HL-60 (cell line): Measurements from ENCODE around the gene LEP.

Experiments
- POLR2AphosphoS5 ChIP-seq: IDR thresholded peaks from 2 replicates; pipeline ENCODE4 v1.6.1; 2012; ENCODE audit warnings: low read depth
- TF ChIP-seq, protein P1 (sequence below): IDR thresholded peaks from one replicate; pipeline ENCODE4 v1.5.1; 2011; ENCODE audit warnings: low read length, control low read depth, inconsistent platforms; ENCODE audit not compliant: insufficient read depth

DNA sequence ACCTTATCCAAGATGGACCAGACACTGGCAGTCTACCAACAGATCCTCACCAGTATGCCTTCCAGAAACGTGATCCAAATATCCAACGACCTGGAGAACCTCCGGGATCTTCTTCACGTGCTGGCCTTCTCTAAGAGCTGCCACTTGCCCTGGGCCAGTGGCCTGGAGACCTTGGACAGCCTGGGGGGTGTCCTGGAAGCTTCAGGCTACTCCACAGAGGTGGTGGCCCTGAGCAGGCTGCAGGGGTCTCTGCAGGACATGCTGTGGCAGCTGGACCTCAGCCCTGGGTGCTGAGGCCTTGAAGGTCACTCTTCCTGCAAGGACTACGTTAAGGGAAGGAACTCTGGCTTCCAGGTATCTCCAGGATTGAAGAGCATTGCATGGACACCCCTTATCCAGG, 13.4 kb downstream of the LEP start:
- TF ChIP-seq, protein P1, sequence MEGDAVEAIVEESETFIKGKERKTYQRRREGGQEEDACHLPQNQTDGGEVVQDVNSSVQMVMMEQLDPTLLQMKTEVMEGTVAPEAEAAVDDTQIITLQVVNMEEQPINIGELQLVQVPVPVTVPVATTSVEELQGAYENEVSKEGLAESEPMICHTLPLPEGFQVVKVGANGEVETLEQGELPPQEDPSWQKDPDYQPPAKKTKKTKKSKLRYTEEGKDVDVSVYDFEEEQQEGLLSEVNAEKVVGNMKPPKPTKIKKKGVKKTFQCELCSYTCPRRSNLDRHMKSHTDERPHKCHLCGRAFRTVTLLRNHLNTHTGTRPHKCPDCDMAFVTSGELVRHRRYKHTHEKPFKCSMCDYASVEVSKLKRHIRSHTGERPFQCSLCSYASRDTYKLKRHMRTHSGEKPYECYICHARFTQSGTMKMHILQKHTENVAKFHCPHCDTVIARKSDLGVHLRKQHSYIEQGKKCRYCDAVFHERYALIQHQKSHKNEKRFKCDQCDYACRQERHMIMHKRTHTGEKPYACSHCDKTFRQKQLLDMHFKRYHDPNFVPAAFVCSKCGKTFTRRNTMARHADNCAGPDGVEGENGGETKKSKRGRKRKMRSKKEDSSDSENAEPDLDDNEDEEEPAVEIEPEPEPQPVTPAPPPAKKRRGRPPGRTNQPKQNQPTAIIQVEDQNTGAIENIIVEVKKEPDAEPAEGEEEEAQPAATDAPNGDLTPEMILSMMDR, result no peak
- TF ChIP-seq POLR2AphosphoS5, result no peak
